Colonic mucosa (tissue), 4 donors: ENCODE data around the gene LZTFL1. TPM values are rescaled to one million over a fixed set of nuclear protein-coding genes. Genes with fewer than 3 reads are reported as not detected.

Experiments used
- DNase-seq: peaks from one replicate; pipeline ENCODE4 v3.0.0-alpha.2; 2020
- H3K27ac ChIP-seq: fragments of 200-600 bp; one replicate; pipeline ENCODE4 v1.8.0; 2021
- H3K27me3 ChIP-seq: fragments of 200-600 bp; one replicate; pipeline ENCODE4 v1.8.0; 2021
- H3K36me3 ChIP-seq: fragments of 200-600 bp; one replicate; pipeline ENCODE4 v1.8.0; 2021
- H3K4me1 ChIP-seq: fragments of 200-600 bp; one replicate; pipeline ENCODE4 v1.8.0; 2021; ENCODE audit warnings: mild to moderate bottlenecking
- H3K4me3 ChIP-seq: fragments of 200-600 bp; one replicate; pipeline ENCODE4 v1.8.0; 2021
- H3K9ac ChIP-seq, 2 donors: one replicate each; pipeline ENCODE4 v1.7.0; 2013; ENCODE audit warnings: control low read depth in 2 of 2, low read depth in 2 of 2, low read length in 2 of 2
- H3K9me3 ChIP-seq: fragments of 200-600 bp; one replicate; pipeline ENCODE4 v1.8.0; 2021
- CTCF ChIP-seq: fragments of 200-600 bp; IDR thresholded peaks from one replicate; pipeline ENCODE4 v1.8.0; 2022; ENCODE audit warnings: antibody characterized with exemption, mild to moderate bottlenecking
- intact Hi-C: fragments of 100-400 bp; cut with DNase I; formaldehyde crosslinking; loops from one replicate; pipeline ENCODE4 v1.14.1; 2022
- total RNA-seq, 2 donors: library from RNA; stranded (reverse); fragmentation: NEBNext Ultra II Directional in 1 of 2; extraction: Animal tissue kit (Norgen Biotek cat#: 25700) in 1 of 2; gene quantifications; one replicate each; pipeline ENCODE4 v1.2.1, GENCODE V29; 2021
- donor health status: healthy.
- donor health status: DM: no; HTN: no; CAD: no.
- donor health status: DM: no; HTN: no; CAD: no.

The LZTFL1 gene
- total RNA-seq, 2 donors from 2014 or later: 10.5 to 11.4 TPM

- Histone ChIP-seq H3K36me3 (no peaks in the 10 kb centered on the region), H3K9ac (no peak overlapping the region), H3K9me3 (no peaks in the 10 kb centered on the region), H3K27me3 (peaks cover 14% of the 10 kb centered on the region), H3K4me1 (peaks cover 8% of the 10 kb centered on the region), H3K27ac (no peak overlapping the region), H3K4me3 (no peak overlapping the region)
- intact Hi-C loops: no loop called here
- no peak for DNase-seq
- no peak for TF ChIP-seq CTCF
These were observed 47.3 kb downstream of the LZTFL1 start for GRCh38 chr3:45794660-45795059.

- Histone ChIP-seq H3K27me3 (peaks cover 14% of the 10 kb centered on the region), H3K9ac (no peak overlapping the region), H3K36me3 (no peaks in the 10 kb centered on the region), H3K4me3 (no peak overlapping the region), H3K27ac (no peak overlapping the region), H3K4me1 (peaks cover 8% of the 10 kb centered on the region), H3K9me3 (no peaks in the 10 kb centered on the region)
- TF ChIP-seq CTCF: no peak
- DNase-seq: no peak
- intact Hi-C loops: no loop called here
These were observed 47.8 kb downstream of the LZTFL1 start for GRCh38 chr3:45794177-45794560.

- Histone ChIP-seq H3K27me3 (peaks cover 14% of the 10 kb centered on the region), H3K27ac (no peak overlapping the region)
- no peak for DNase-seq
These were observed 48.3 kb downstream of the LZTFL1 start for GRCh38 chr3:45793482-45794176.

GRCh38 chr3:45792516-45793172 lies 49.3 kb downstream of the LZTFL1 start:
- no peak for TF ChIP-seq CTCF
- no peak overlapping the region for H3K9ac ChIP-seq
- H3K27me3 ChIP-seq: peaks cover 14% of the 10 kb centered on the region
- H3K4me3 ChIP-seq: no peak overlapping the region
- peaks cover 8% of the 10 kb centered on the region for H3K4me1 ChIP-seq
- no peaks in the 10 kb centered on the region for H3K36me3 ChIP-seq
- DNase-seq: no peak
- intact Hi-C loops: no loop called here
- no peak overlapping the region for H3K27ac ChIP-seq
- no peaks in the 10 kb centered on the region for H3K9me3 ChIP-seq

More at GRCh38 chr3:45793482-45794176, 48.3 kb downstream of the LZTFL1 start:
- Histone ChIP-seq H3K4me3 (no peak overlapping the region), H3K9me3 (no peaks in the 10 kb centered on the region), H3K36me3 (no peaks in the 10 kb centered on the region), H3K4me1 (peaks cover 8% of the 10 kb centered on the region), H3K9ac (no peak overlapping the region)
- intact Hi-C loops: no loop called here
- no peak for TF ChIP-seq CTCF

- Histone ChIP-seq H3K9ac (no peak overlapping the region), H3K9me3 (no peaks in the 10 kb centered on the region), H3K4me1 (peaks cover 8% of the 10 kb centered on the region), H3K36me3 (no peaks in the 10 kb centered on the region), H3K27ac (no peak overlapping the region), H3K4me3 (no peak overlapping the region), H3K27me3 (peaks cover 14% of the 10 kb centered on the region)
- DNase-seq: no peak
- TF ChIP-seq CTCF: no peak
- intact Hi-C loops: no loop called here
These were observed 49.9 kb downstream of the LZTFL1 start for GRCh38 chr3:45792036-45792435.
